Neural cell (in vitro differentiated cells): ENCODE data around the gene ESRP2. TPM values are rescaled to one million over a fixed set of nuclear protein-coding genes. Genes with fewer than 3 reads are reported as not detected.

Experiments
- H2AFZ ChIP-seq: fragments of 200-600, 300-800 bp; sonication (generic), shearing (Covaris generic); 2 replicates; pipeline ENCODE4 v1.6.0; 2014; ENCODE audit warnings: low read depth, mild to moderate bottlenecking, antibody characterized with exemption, low read length, moderate library complexity
- H3F3A ChIP-seq: fragments of 200-600 bp; shearing (Covaris generic); 2 replicates; pipeline ENCODE4 v1.6.1; 2016; ENCODE audit warnings: mild to moderate bottlenecking, moderate library complexity, mixed read lengths, antibody characterized with exemption, low read length; ENCODE audit not compliant: insufficient read depth, poor library complexity, severe bottlenecking
- H3K27ac ChIP-seq: fragments of 200-600, 300-800 bp; sonication (generic), shearing (Covaris generic); 2 replicates; pipeline ENCODE4 v1.5.1; 2014; ENCODE audit warnings: mild to moderate bottlenecking, low read length, moderate library complexity
- H3K27me3 ChIP-seq: fragments of 300-800, 200-600 bp; sonication (generic), shearing (Covaris generic); 2 replicates; pipeline ENCODE4 v1.6.0; 2014; ENCODE audit warnings: mild to moderate bottlenecking, low read depth, low read length, moderate library complexity; ENCODE audit not compliant: insufficient read depth
- H3K36me3 ChIP-seq: fragments of 300-800, 200-600 bp; sonication (generic), shearing (Covaris generic); 2 replicates; pipeline ENCODE4 v1.5.1; 2014; ENCODE audit warnings: mild to moderate bottlenecking, antibody characterized with exemption, low read length, moderate library complexity; ENCODE audit not compliant: insufficient read depth
- H3K4me2 ChIP-seq: fragments of 300-800, 200-600 bp; sonication (generic), shearing (Covaris generic); 2 replicates; pipeline ENCODE4 v1.6.0; 2014; ENCODE audit warnings: mild to moderate bottlenecking, low read length
- H3K4me3 ChIP-seq: fragments of 300-800, 200-600 bp; sonication (generic), shearing (Covaris generic); 2 replicates; pipeline ENCODE4 v1.5.1; 2014; ENCODE audit warnings: mild to moderate bottlenecking, low read length, moderate library complexity
- H3K79me2 ChIP-seq: fragments of 200-600 bp; shearing (Covaris generic); replicated peaks from 2 replicates; pipeline ENCODE4 v1.6.0; 2014; ENCODE audit warnings: mild to moderate bottlenecking, low read length, moderate library complexity; ENCODE audit not compliant: insufficient read depth
- H3K9ac ChIP-seq: fragments of 300-800, 200-600 bp; sonication (generic), shearing (Covaris generic); 2 replicates; pipeline ENCODE4 v1.6.1; 2016; ENCODE audit warnings: mild to moderate bottlenecking, low read length, mixed read lengths
- H3K9me2 ChIP-seq: fragments of 200-600 bp; shearing (Covaris generic); 2 replicates; pipeline ENCODE4 v1.6.1; 2016; ENCODE audit warnings: mild to moderate bottlenecking, low read length, mixed read lengths; ENCODE audit not compliant: insufficient read depth
- H3K9me3 ChIP-seq: fragments of 200-600, 300-800 bp; sonication (generic), shearing (Covaris generic); 2 replicates; pipeline ENCODE4 v1.6.1; 2016; ENCODE audit warnings: mild to moderate bottlenecking, mixed run types, low read length, moderate library complexity, mixed read lengths
- H4K20me1 ChIP-seq: fragments of 200-600 bp; shearing (Covaris generic); 2 replicates; pipeline ENCODE4 v1.6.1; 2016; ENCODE audit warnings: mild to moderate bottlenecking, mixed run types; ENCODE audit not compliant: insufficient read depth
- CTCF ChIP-seq: fragments of 450-650 bp; IDR thresholded peaks from 2 replicates; pipeline ENCODE4 v1.5.1; 2014; ENCODE audit warnings: antibody characterized with exemption, mild to moderate bottlenecking, moderate library complexity; ENCODE audit not compliant: poor library complexity, severe bottlenecking
- EP300 ChIP-seq: fragments of 450-650 bp; conservative IDR thresholded peaks from 2 replicates; pipeline ENCODE4 v1.6.1; 2014; ENCODE audit warnings: antibody characterized with exemption, mild to moderate bottlenecking, moderate library complexity; ENCODE audit not compliant: poor library complexity, severe bottlenecking
- EZH2 ChIP-seq: fragments of 200-600, 300-800 bp; shearing (Covaris generic), sonication (generic); IDR thresholded peaks from 2 replicates; pipeline ENCODE4 v1.6.1; 2014; ENCODE audit warnings: antibody characterized with exemption, low read length, borderline replicate concordance, mild to moderate bottlenecking; ENCODE audit not compliant: insufficient read depth, poor library complexity, severe bottlenecking
- MXI1 ChIP-seq: fragments of 450-650 bp; conservative IDR thresholded peaks from 2 replicates; pipeline ENCODE4 v1.6.1; 2014; ENCODE audit warnings: antibody characterized with exemption, mild to moderate bottlenecking; ENCODE audit not compliant: poor library complexity, severe bottlenecking
- RAD21 ChIP-seq: fragments of 450-650 bp; conservative IDR thresholded peaks from 2 replicates; pipeline ENCODE4 v1.6.1; 2014; ENCODE audit warnings: antibody characterized with exemption, mild to moderate bottlenecking, moderate library complexity
- SMC3 ChIP-seq: fragments of 450-650 bp; conservative IDR thresholded peaks from 2 replicates; pipeline ENCODE4 v1.6.1; 2014; ENCODE audit warnings: antibody characterized with exemption, mild to moderate bottlenecking, moderate library complexity; ENCODE audit not compliant: poor library complexity
- TAF1 ChIP-seq: IDR thresholded peaks from 2 replicates; pipeline ENCODE4 v1.6.1; 2012; ENCODE audit warnings: low read depth
- polyA plus RNA-seq: library from polyadenylated mRNA; depleted of rRNA; stranded (reverse); fragments of >200 nt; gene quantifications from 2 replicates; pipeline ENCODE4 v1.2.3, GENCODE V29; 2014
- TF ChIP-seq, protein P1 (sequence below): IDR thresholded peaks from 2 replicates; pipeline ENCODE4 v1.6.1; 2012; ENCODE audit warnings: borderline replicate concordance

Gene ESRP2
- polyA plus RNA-seq, 1 donor from 2014 or later = not detected

DNA sequence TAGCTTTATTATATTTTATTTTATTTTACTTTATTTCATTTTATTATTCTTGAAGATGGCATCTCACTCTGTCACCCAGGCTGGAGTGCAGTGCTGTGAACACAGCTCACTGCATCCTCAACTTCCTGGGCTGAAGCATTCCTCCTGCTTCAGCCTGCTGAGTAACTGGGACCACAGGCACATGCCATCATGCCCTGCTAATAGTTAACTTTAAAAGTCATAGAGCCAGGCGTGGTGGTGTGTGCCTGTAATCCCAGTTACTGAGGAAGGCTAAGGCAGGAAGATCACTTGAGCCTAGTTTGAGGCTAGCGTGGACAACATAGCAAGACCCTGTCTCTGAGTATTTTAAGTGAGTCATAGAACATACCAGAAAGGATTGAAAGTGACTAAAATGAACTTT lies 38.7 kb downstream of the ESRP2 start:
- no peak overlapping the region for H3K9ac ChIP-seq
- no peaks in the 10 kb centered on the region for H3K9me3 ChIP-seq
- no peaks in the 10 kb centered on the region for H3K27me3 ChIP-seq
- no peaks in the 10 kb centered on the region for H4K20me1 ChIP-seq
- H3K36me3 ChIP-seq = no peaks in the 10 kb centered on the region
- no peak overlapping the region for H3K4me3 ChIP-seq
- TF ChIP-seq RAD21 = no peak
- TF ChIP-seq EZH2 = no peak
- TF ChIP-seq, protein P1, sequence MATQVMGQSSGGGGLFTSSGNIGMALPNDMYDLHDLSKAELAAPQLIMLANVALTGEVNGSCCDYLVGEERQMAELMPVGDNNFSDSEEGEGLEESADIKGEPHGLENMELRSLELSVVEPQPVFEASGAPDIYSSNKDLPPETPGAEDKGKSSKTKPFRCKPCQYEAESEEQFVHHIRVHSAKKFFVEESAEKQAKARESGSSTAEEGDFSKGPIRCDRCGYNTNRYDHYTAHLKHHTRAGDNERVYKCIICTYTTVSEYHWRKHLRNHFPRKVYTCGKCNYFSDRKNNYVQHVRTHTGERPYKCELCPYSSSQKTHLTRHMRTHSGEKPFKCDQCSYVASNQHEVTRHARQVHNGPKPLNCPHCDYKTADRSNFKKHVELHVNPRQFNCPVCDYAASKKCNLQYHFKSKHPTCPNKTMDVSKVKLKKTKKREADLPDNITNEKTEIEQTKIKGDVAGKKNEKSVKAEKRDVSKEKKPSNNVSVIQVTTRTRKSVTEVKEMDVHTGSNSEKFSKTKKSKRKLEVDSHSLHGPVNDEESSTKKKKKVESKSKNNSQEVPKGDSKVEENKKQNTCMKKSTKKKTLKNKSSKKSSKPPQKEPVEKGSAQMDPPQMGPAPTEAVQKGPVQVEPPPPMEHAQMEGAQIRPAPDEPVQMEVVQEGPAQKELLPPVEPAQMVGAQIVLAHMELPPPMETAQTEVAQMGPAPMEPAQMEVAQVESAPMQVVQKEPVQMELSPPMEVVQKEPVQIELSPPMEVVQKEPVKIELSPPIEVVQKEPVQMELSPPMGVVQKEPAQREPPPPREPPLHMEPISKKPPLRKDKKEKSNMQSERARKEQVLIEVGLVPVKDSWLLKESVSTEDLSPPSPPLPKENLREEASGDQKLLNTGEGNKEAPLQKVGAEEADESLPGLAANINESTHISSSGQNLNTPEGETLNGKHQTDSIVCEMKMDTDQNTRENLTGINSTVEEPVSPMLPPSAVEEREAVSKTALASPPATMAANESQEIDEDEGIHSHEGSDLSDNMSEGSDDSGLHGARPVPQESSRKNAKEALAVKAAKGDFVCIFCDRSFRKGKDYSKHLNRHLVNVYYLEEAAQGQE = no peak
- no peak for TF ChIP-seq MXI1
- no peak for TF ChIP-seq CTCF
- TF ChIP-seq SMC3 = no peak
- TF ChIP-seq TAF1 = no peak
- no peak for TF ChIP-seq EP300
- no peak overlapping the region for H3K27ac ChIP-seq
- no peak overlapping the region for H3K4me2 ChIP-seq
- no peaks in the 10 kb centered on the region for H3F3A ChIP-seq
- H3K79me2 ChIP-seq = no peaks in the 10 kb centered on the region
- H2AFZ ChIP-seq = no peak overlapping the region
- no peaks in the 10 kb centered on the region for H3K9me2 ChIP-seq

- Histone ChIP-seq H3K4me3 (no peak overlapping the region), H2AFZ (no peak overlapping the region), H3K27ac (no peak overlapping the region), H3K4me2 (no peak overlapping the region), H3K9ac (no peak overlapping the region), H3K9me2 (no peaks in the 10 kb centered on the region), H3F3A (no peaks in the 10 kb centered on the region), H3K27me3 (no peaks in the 10 kb centered on the region), H3K79me2 (no peaks in the 10 kb centered on the region), H3K36me3 (no peaks in the 10 kb centered on the region), H4K20me1 (no peaks in the 10 kb centered on the region), H3K9me3 (no peaks in the 10 kb centered on the region)
- no peak for TF ChIP-seq MXI1
These were observed 41.7 kb downstream of the ESRP2 start for GRCh38 chr16:68194251-68194650.
